HEK293T (cell line): Measurements from ENCODE around the gene KCNK10.

ENCODE experiments used
- CTCF ChIA-PET: fragments of 350-600 bp; formaldehyde crosslinking; extraction: SDS; loops from one replicate; lab custom pipeline; 2021; ENCODE audit warnings: antibody characterized with exemption, inconsistent platforms; lab: Yijun Ruan, JAX
- POLR2A ChIA-PET: fragments of 350-600 bp; formaldehyde crosslinking; extraction: SDS; loops from one replicate; lab custom pipeline; 2020; ENCODE audit warnings: antibody characterized with exemption, inconsistent platforms; lab: Yijun Ruan, JAX
- DNase-seq: peaks from one replicate; pipeline ENCODE4 v3.0.0; 2012; ENCODE audit warnings: mixed read lengths; ENCODE audit errors: extremely low spot score
- ARNT ChIP-seq: fragments of 450-650 bp; IDR thresholded peaks from 2 replicates; pipeline ENCODE4 v1.6.1; 2017; ENCODE audit warnings: mild to moderate bottlenecking
- BHLHE40 ChIP-seq: fragments of 450-650 bp; IDR thresholded peaks from 2 replicates; pipeline ENCODE4 v1.6.1; 2016; ENCODE audit warnings: mild to moderate bottlenecking, moderate library complexity, borderline replicate concordance
- CTBP1 ChIP-seq: fragments of 450-650 bp; IDR thresholded peaks from 2 replicates; pipeline ENCODE4 v1.6.1; 2016; ENCODE audit warnings: borderline replicate concordance
- ELF4 ChIP-seq: fragments of 450-650 bp; IDR thresholded peaks from 2 replicates; pipeline ENCODE4 v1.6.1; 2017; ENCODE audit warnings: antibody characterized with exemption
- FOXA1 ChIP-seq: fragments of 450-650 bp; IDR thresholded peaks from 2 replicates; pipeline ENCODE4 v1.6.1; 2016; ENCODE audit warnings: mild to moderate bottlenecking
- FOXK2 ChIP-seq: fragments of 450-650 bp; IDR thresholded peaks from 2 replicates; pipeline ENCODE4 v1.6.1; 2016; ENCODE audit warnings: mild to moderate bottlenecking
- FOXM1 ChIP-seq: fragments of 450-650 bp; IDR thresholded peaks from 2 replicates; pipeline ENCODE4 v1.6.1; 2017; ENCODE audit warnings: mild to moderate bottlenecking, borderline replicate concordance
- HDGF ChIP-seq: fragments of 450-650 bp; IDR thresholded peaks from 2 replicates; pipeline ENCODE4 v1.6.1; 2017; ENCODE audit warnings: antibody characterized with exemption, borderline replicate concordance
- L3MBTL2 ChIP-seq: fragments of 450-650 bp; conservative IDR thresholded peaks from 2 replicates; pipeline ENCODE4 v1.6.1; 2016; ENCODE audit warnings: mild to moderate bottlenecking
- LEF1 ChIP-seq: fragments of 450-650 bp; IDR thresholded peaks from 2 replicates; pipeline ENCODE4 v1.6.1; 2017; ENCODE audit warnings: mild to moderate bottlenecking, borderline replicate concordance
- NFRKB ChIP-seq: fragments of 450-650 bp; IDR thresholded peaks from 2 replicates; pipeline ENCODE4 v1.6.1; 2016; ENCODE audit warnings: mild to moderate bottlenecking, moderate library complexity
- PKNOX1 ChIP-seq: fragments of 450-650 bp; IDR thresholded peaks from 2 replicates; pipeline ENCODE4 v1.6.1; 2016
- SP1 ChIP-seq: fragments of 450-650 bp; IDR thresholded peaks from 2 replicates; pipeline ENCODE4 v1.6.1; 2017
- SUZ12 ChIP-seq: fragments of 450-650 bp; IDR thresholded peaks from 2 replicates; pipeline ENCODE4 v1.6.1; 2016; ENCODE audit warnings: mild to moderate bottlenecking
- TARDBP ChIP-seq: fragments of 450-650 bp; IDR thresholded peaks from 2 replicates; pipeline ENCODE4 v1.6.1; 2016
- ZNF384 ChIP-seq: fragments of 450-650 bp; IDR thresholded peaks from 2 replicates; pipeline ENCODE4 v1.6.1; 2016

Gene KCNK10

GRCh38 chr14:88289234-88289633, 33.8 kb downstream of the KCNK10 start:
- no peak for TF ChIP-seq ARNT
- no peak for TF ChIP-seq ELF4
- TF ChIP-seq ZNF384, result no peak
- TF ChIP-seq FOXM1, result no peak
- TF ChIP-seq FOXA1, result no peak
- TF ChIP-seq CTBP1, result no peak
- TF ChIP-seq SP1, result no peak
- no peak for TF ChIP-seq L3MBTL2
- TF ChIP-seq NFRKB, result no peak
- no peak for TF ChIP-seq HDGF
- no peak for TF ChIP-seq BHLHE40
- TF ChIP-seq SUZ12, result no peak
- TF ChIP-seq LEF1, result no peak
- CTCF ChIA-PET, result no interaction called here
- no peak for DNase-seq
- POLR2A ChIA-PET, result no interaction called here

DNA sequence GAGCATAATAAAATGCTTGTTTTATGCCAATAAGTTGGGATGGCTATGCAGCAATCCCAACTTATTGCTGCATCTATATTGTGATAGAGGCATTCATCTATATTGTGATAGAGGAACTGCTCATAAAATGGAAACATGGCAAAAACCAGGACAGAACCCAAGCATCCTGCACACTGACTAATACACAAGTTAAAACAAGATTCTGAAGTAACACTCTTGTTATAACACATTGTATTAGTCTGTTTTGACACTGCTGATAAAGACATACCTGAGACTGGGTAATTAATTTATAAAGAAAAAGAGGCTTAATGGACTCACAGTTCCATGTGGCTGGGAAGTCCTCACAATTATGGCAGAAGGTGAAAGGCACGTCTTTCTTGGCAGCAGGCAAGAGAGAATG, 36.8 kb downstream of the KCNK10 start:
- DNase-seq, result no peak
- TF ChIP-seq BHLHE40 (no peak), PKNOX1 (no peak), NFRKB (no peak), SP1 (no peak), FOXK2 (no peak), ZNF384 (no peak)
- POLR2A ChIA-PET, result no interaction called here
- CTCF ChIA-PET, result no interaction called here

DNA sequence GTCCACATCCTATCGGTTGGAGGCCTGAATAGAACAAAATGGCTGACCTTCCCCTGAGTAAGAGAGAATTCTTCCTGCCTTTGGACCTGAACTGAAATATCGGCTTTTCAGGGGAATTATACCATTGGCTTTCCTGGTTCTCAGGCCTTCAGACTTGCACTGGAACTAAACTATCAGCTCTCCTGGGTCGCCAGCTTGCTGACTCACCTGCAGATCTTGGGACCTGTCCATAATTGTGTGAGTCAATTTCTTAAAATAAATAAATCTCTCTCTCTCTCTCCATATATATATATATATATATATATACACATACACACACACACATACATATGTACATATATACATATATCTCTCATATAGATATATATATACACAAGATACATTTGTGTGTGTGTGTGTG, 41.6 kb downstream of the KCNK10 start:
- TF ChIP-seq ELF4 (no peak), ZNF384 (no peak), BHLHE40 (no peak), NFRKB (no peak), FOXA1 (no peak), SP1 (no peak), HDGF (no peak), FOXK2 (no peak), FOXM1 (no peak), PKNOX1 (no peak), CTBP1 (no peak), SUZ12 (no peak), LEF1 (no peak), L3MBTL2 (no peak)

GRCh38 chr14:88276923-88277596, 46.0 kb downstream of the KCNK10 start:
- no peak for DNase-seq
- ChIA-PET CTCF (interaction anchor here (0.6 kb wide), 1 partner anchor 87 kb away, joined by 5 read pairs; no protein-coding TSS in a partner anchor), POLR2A (no interaction called here)
- TF ChIP-seq ARNT (no peak), NFRKB (no peak), LEF1 (no peak), HDGF (no peak), ZNF384 (no peak), FOXA1 (no peak), FOXM1 (no peak), SP1 (no peak), L3MBTL2 (no peak), BHLHE40 (no peak), TARDBP (no peak), SUZ12 (no peak), CTBP1 (no peak)

More for the DNA sequence above, 41.6 kb downstream of the KCNK10 start:
- ChIA-PET CTCF (no interaction called here), POLR2A (no interaction called here)
- no peak for DNase-seq

DNA sequence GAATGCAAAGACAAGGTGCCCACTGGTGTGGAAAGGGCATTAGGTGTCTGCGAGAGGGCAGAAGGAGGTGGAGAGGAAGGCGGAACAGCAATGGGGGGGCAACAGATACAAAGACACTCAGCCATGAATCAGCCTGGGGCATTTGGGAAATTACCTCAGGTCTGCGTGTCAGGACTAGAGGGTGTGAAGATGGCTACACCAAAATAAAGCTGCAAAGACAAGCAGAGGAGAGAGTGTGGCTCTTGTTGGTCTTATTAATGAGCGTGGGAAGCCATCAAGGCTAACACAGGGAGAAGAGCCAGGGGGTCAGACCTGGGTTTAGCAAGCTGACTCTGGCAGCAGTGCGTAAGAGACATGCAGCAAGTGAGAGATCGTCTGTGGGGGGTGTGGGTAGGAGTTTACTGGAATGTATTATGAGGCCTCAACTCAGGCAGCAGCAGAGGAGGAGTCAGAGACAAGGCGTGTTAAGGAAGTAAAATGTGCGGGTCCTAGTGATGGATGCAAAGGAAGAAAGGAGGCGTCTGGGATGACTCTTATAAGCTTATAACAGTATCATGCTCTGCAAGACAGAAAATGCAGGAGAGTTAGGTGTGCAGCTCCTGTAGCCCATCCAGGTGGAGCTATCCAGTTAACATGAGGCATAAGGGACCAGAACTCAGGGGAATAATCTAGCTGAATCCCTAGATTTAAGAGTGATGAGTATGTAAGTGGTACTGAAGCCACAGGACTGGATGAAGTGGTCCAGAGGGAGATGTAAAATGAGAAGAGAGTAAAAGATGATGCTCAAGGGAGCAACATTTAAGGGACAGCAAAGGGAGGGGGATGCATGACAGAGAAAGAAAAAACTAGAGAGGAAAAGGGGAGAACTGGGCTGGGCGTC, 50.4 kb downstream of the KCNK10 start:
- TF ChIP-seq BHLHE40 (no peak), PKNOX1 (no peak), ELF4 (no peak)
- ChIA-PET CTCF (interaction anchor here (0.7 kb wide), 1 partner anchor 505 kb away, joined by 4 read pairs; no protein-coding TSS in a partner anchor), POLR2A (no interaction called here)
- no peak for DNase-seq

DNA sequence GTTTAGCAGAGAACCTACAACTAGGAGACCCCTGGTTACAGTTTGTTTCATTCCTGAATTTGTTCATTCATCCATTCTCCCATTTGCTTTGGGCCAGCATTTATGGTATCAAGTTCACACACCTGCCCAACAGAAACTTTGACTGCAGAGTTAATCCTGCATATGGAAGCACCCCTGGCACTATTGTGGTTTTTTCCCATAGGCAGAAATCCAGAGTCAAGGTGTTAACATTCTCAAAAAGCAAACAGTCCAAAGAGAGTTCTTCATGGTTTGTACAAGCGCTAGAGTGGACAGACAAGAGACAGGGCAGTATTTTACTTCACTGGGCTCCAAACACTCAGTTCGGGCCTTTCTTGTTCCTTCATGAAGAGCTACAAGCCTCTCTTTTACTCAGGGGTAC, 51.9 kb downstream of the KCNK10 start:
- POLR2A ChIA-PET, result no interaction called here

More for the DNA sequence above, 51.9 kb downstream of the KCNK10 start:
- no peak for DNase-seq
- TF ChIP-seq L3MBTL2, result no peak
- no peak for TF ChIP-seq NFRKB
- TF ChIP-seq PKNOX1, result no peak
- TF ChIP-seq ELF4, result no peak
- no peak for TF ChIP-seq ARNT
- TF ChIP-seq LEF1, result no peak
- no peak for TF ChIP-seq HDGF
- no peak for TF ChIP-seq SUZ12
- no peak for TF ChIP-seq CTBP1
- TF ChIP-seq SP1, result no peak
- no peak for TF ChIP-seq FOXK2
- TF ChIP-seq BHLHE40, result no peak
- no peak for TF ChIP-seq FOXM1
- no peak for TF ChIP-seq ZNF384
- TF ChIP-seq FOXA1, result no peak
- no peak for TF ChIP-seq TARDBP
- CTCF ChIA-PET, result no interaction called here
